ENCODE measurements around the gene PEA15.

GRCh38 chr1:160211046-160211790 is 6.0 kb downstream of the PEA15 start:
- no peak for TF ChIP-seq POLR2AphosphoS5 (IDR thresholded peaks at IDR 0.05; ENCODE audit: low read depth, low read length)
- TF ChIP-seq REST (IDR thresholded peaks at IDR 0.05; ENCODE audit: insufficient read depth in 1 of 2, low read depth in 2 of 2, low read length in 2 of 2), result no peak
